ENCODE measurements around the gene DCAF4.
"Not testable (repeated sequence)": the region's sequence is repeated elsewhere in the genome, so short reads cannot be mapped to it uniquely, and the experiment has no call there.

The DCAF4 gene

GRCh38 chr14:72948481-72949138 is 22.3 kb downstream of the DCAF4 start:
- Histone ChIP-seq H2AFZ (ENCODE audit: low read length, unreplicated experiment) (no peak overlapping the region), H3K79me2 (ENCODE audit: control insufficient read depth, insufficient read depth, low read length, unreplicated experiment) (no peaks in the 10 kb centered on the region), H3K4me3 (ENCODE audit: low read depth, low read length) (no peak overlapping the region), H3K4me1 (ENCODE audit: control insufficient read depth, insufficient read depth, low read length, unreplicated experiment) (no peaks in the 10 kb centered on the region), H3K27ac (ENCODE audit: low read depth, low read length) (no peak overlapping the region), H3K27me3 (ENCODE audit: insufficient read depth, low read length) (no peaks in the 10 kb centered on the region), H3K36me3 (ENCODE audit: insufficient read depth, low read length) (no peaks in the 10 kb centered on the region)

- Histone ChIP-seq H3K36me3 (ENCODE audit: insufficient read depth, low read length) (0 out of 2 replicates have a peak, but pooled peaks cover 2% of the 10 kb centered on the region), H3K4me3 (ENCODE audit: low read depth, low read length) (no peak overlapping the region), H3K27ac (ENCODE audit: low read depth, low read length) (no peak overlapping the region), H3K4me1 (ENCODE audit: control insufficient read depth, insufficient read depth, low read length, unreplicated experiment) (no peaks in the 10 kb centered on the region), H3K27me3 (ENCODE audit: insufficient read depth, low read length) (no peaks in the 10 kb centered on the region), H2AFZ (ENCODE audit: low read length, unreplicated experiment) (no peak overlapping the region), H3K79me2 (ENCODE audit: control insufficient read depth, insufficient read depth, low read length, unreplicated experiment) (no peaks in the 10 kb centered on the region)
These were observed 25.9 kb downstream of the DCAF4 start for GRCh38 chr14:72952171-72952570.

GRCh38 chr14:72956741-72957140 is 30.5 kb downstream of the DCAF4 start:
- not testable (repeated sequence) for H3K36me3 ChIP-seq (ENCODE audit: insufficient read depth, low read length); H3K4me3 ChIP-seq (ENCODE audit: low read depth, low read length); H2AFZ ChIP-seq (ENCODE audit: low read length, unreplicated experiment); H3K4me1 ChIP-seq (ENCODE audit: control insufficient read depth, insufficient read depth, low read length, unreplicated experiment); H3K79me2 ChIP-seq (ENCODE audit: control insufficient read depth, insufficient read depth, low read length, unreplicated experiment); H3K27ac ChIP-seq (ENCODE audit: low read depth, low read length); H3K27me3 ChIP-seq (ENCODE audit: insufficient read depth, low read length)

GRCh38 chr14:72957213-72957612 is 30.9 kb downstream of the DCAF4 start:
- no peak overlapping the region for H2AFZ ChIP-seq (ENCODE audit: low read length, unreplicated experiment)
- no peaks in the 10 kb centered on the region for H3K27me3 ChIP-seq (ENCODE audit: insufficient read depth, low read length)
- H3K4me1 ChIP-seq (ENCODE audit: control insufficient read depth, insufficient read depth, low read length, unreplicated experiment): no peaks in the 10 kb centered on the region
- no peaks in the 10 kb centered on the region for H3K79me2 ChIP-seq (ENCODE audit: control insufficient read depth, insufficient read depth, low read length, unreplicated experiment)
- no peak overlapping the region for H3K4me3 ChIP-seq (ENCODE audit: low read depth, low read length)
- no peak overlapping the region for H3K27ac ChIP-seq (ENCODE audit: low read depth, low read length)
- 0 out of 2 replicates have a peak, but pooled peaks cover 2% of the 10 kb centered on the region for H3K36me3 ChIP-seq (ENCODE audit: insufficient read depth, low read length)

- Histone ChIP-seq H3K27ac (ENCODE audit: low read depth, low read length) (no peak overlapping the region), H3K36me3 (ENCODE audit: insufficient read depth, low read length) (0 out of 2 replicates have a peak, but pooled peaks cover 2% of the 10 kb centered on the region), H3K27me3 (ENCODE audit: insufficient read depth, low read length) (no peaks in the 10 kb centered on the region), H3K4me1 (ENCODE audit: control insufficient read depth, insufficient read depth, low read length, unreplicated experiment) (peaks cover 5% of the 10 kb centered on the region), H3K4me3 (ENCODE audit: low read depth, low read length) (no peak overlapping the region), H2AFZ (ENCODE audit: low read length, unreplicated experiment) (no peak overlapping the region), H3K79me2 (ENCODE audit: control insufficient read depth, insufficient read depth, low read length, unreplicated experiment) (no peaks in the 10 kb centered on the region)
These were observed 32.3 kb downstream of the DCAF4 start for GRCh38 chr14:72958548-72958947.

- H3K4me1 ChIP-seq (ENCODE audit: control insufficient read depth, insufficient read depth, low read length, unreplicated experiment): peaks cover 14% of the 10 kb centered on the region
- H3K27ac ChIP-seq (ENCODE audit: low read depth, low read length); H3K4me3 ChIP-seq (ENCODE audit: low read depth, low read length); H3K79me2 ChIP-seq (ENCODE audit: control insufficient read depth, insufficient read depth, low read length, unreplicated experiment); H2AFZ ChIP-seq (ENCODE audit: low read length, unreplicated experiment); H3K36me3 ChIP-seq (ENCODE audit: insufficient read depth, low read length); H3K27me3 ChIP-seq (ENCODE audit: insufficient read depth, low read length): not testable (repeated sequence)
These were observed 34.8 kb downstream of the DCAF4 start for GRCh38 chr14:72961016-72961415.

GRCh38 chr14:72961579-72962335 is 35.5 kb downstream of the DCAF4 start:
- no peak overlapping the region; the same call in 1 of the 2 replicates for H3K27ac ChIP-seq (ENCODE audit: low read depth, low read length)
- H3K27me3 ChIP-seq (ENCODE audit: insufficient read depth, low read length): no peaks in the 10 kb centered on the region
- no peaks in the 10 kb centered on the region for H3K79me2 ChIP-seq (ENCODE audit: control insufficient read depth, insufficient read depth, low read length, unreplicated experiment)
- H3K36me3 ChIP-seq (ENCODE audit: insufficient read depth, low read length): no peaks in the 10 kb centered on the region
- no peak overlapping the region for H2AFZ ChIP-seq (ENCODE audit: low read length, unreplicated experiment)
- no peak overlapping the region for H3K4me3 ChIP-seq (ENCODE audit: low read depth, low read length)
- peaks cover 14% of the 10 kb centered on the region for H3K4me1 ChIP-seq (ENCODE audit: control insufficient read depth, insufficient read depth, low read length, unreplicated experiment)

- H3K79me2 ChIP-seq (ENCODE audit: control insufficient read depth, insufficient read depth, low read length, unreplicated experiment); H3K27ac ChIP-seq (ENCODE audit: low read depth, low read length); H3K27me3 ChIP-seq (ENCODE audit: insufficient read depth, low read length); H2AFZ ChIP-seq (ENCODE audit: low read length, unreplicated experiment); H3K4me3 ChIP-seq (ENCODE audit: low read depth, low read length); H3K36me3 ChIP-seq (ENCODE audit: insufficient read depth, low read length): not testable (repeated sequence)
- peaks cover 14% of the 10 kb centered on the region for H3K4me1 ChIP-seq (ENCODE audit: control insufficient read depth, insufficient read depth, low read length, unreplicated experiment)
These were observed 36.1 kb downstream of the DCAF4 start for GRCh38 chr14:72962336-72962754.

- H3K4me3 ChIP-seq (ENCODE audit: low read depth, low read length): no peak overlapping the region
- H2AFZ ChIP-seq (ENCODE audit: low read length, unreplicated experiment): no peak overlapping the region
- H3K36me3 ChIP-seq (ENCODE audit: insufficient read depth, low read length): no peaks in the 10 kb centered on the region
- peaks cover 14% of the 10 kb centered on the region for H3K4me1 ChIP-seq (ENCODE audit: control insufficient read depth, insufficient read depth, low read length, unreplicated experiment)
- no peaks in the 10 kb centered on the region for H3K27me3 ChIP-seq (ENCODE audit: insufficient read depth, low read length)
- no peaks in the 10 kb centered on the region for H3K79me2 ChIP-seq (ENCODE audit: control insufficient read depth, insufficient read depth, low read length, unreplicated experiment)
- H3K27ac ChIP-seq (ENCODE audit: low read depth, low read length): peak overlapping the region; percentile 32
These were observed 36.6 kb downstream of the DCAF4 start for GRCh38 chr14:72962829-72963312.

- Histone ChIP-seq H3K79me2 (ENCODE audit: control insufficient read depth, insufficient read depth, low read length, unreplicated experiment) (no peaks in the 10 kb centered on the region), H3K4me1 (ENCODE audit: control insufficient read depth, insufficient read depth, low read length, unreplicated experiment) (peaks cover 14% of the 10 kb centered on the region), H3K36me3 (ENCODE audit: insufficient read depth, low read length) (peaks cover 6% of the 10 kb centered on the region; the same call in 1 of the 2 replicates), H3K27me3 (ENCODE audit: insufficient read depth, low read length) (no peaks in the 10 kb centered on the region), H3K27ac (ENCODE audit: low read depth, low read length) (no peak overlapping the region), H2AFZ (ENCODE audit: low read length, unreplicated experiment) (no peak overlapping the region), H3K4me3 (ENCODE audit: low read depth, low read length) (no peak overlapping the region)
These were observed 39.0 kb downstream of the DCAF4 start for GRCh38 chr14:72965249-72965648.

- H3K4me1 ChIP-seq (ENCODE audit: control insufficient read depth, insufficient read depth, low read length, unreplicated experiment): peaks cover 14% of the 10 kb centered on the region
- H3K27me3 ChIP-seq (ENCODE audit: insufficient read depth, low read length): no peaks in the 10 kb centered on the region
- peaks cover 6% of the 10 kb centered on the region; the same call in 1 of the 2 replicates for H3K36me3 ChIP-seq (ENCODE audit: insufficient read depth, low read length)
- H3K79me2 ChIP-seq (ENCODE audit: control insufficient read depth, insufficient read depth, low read length, unreplicated experiment): no peaks in the 10 kb centered on the region
- H2AFZ ChIP-seq (ENCODE audit: low read length, unreplicated experiment): no peak overlapping the region
- no peak overlapping the region for H3K27ac ChIP-seq (ENCODE audit: low read depth, low read length)
- H3K4me3 ChIP-seq (ENCODE audit: low read depth, low read length): no peak overlapping the region
These were observed 39.8 kb downstream of the DCAF4 start for GRCh38 chr14:72966038-72966437.

Data from ACC112 (cell line).